ENCODE measurements around the gene TENM4. TPM values are rescaled to one million over a fixed set of nuclear protein-coding genes. Genes with fewer than 3 reads are reported as not detected.

TENM4 gene
- total RNA-seq, 4 donors from 2014 or later: 1.1 to 2.7 (median 2.0) TPM

DNA sequence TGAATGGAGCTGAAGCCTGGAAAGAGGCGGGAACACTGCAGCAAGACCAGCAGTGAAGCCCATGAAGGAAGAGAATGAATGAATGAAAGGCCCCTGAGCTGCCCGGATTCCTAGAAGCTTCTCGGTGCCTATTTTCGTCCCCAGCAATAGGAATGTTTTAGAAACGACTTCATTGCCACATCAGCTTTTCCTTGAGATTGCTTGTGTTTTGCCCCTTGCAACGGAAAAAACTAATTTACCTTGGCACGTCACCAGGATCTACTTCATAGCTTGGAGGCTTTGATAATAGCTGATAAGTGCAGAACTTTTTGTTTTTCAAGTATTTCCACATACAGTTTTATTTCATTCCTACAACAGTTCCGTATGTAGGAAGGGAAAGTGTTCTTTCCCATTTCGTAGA lies 617.2 kb downstream of the TENM4 start:
- Histone ChIP-seq H3K9me3 (no peaks in the 10 kb centered on the region), H3K27ac (no peak overlapping the region), H3K27me3 (no peaks in the 10 kb centered on the region), H3K4me1 (no peaks in the 10 kb centered on the region), H3K36me3 (no peaks in the 10 kb centered on the region), H3K4me3 (no peak overlapping the region)
- TF ChIP-seq POLR2A (IDR thresholded peaks at IDR 0.05): no peak
- TF ChIP-seq CTCF (IDR thresholded peaks at IDR 0.05): no peak
- no peak for DNase-seq

GRCh38 chr11:78822931-78823423 lies 617.9 kb downstream of the TENM4 start:
- Histone ChIP-seq H3K9me3 (no peaks in the 10 kb centered on the region), H3K4me1 (no peaks in the 10 kb centered on the region), H3K4me3 (no peak overlapping the region), H3K27ac (no peak overlapping the region), H3K27me3 (no peaks in the 10 kb centered on the region), H3K36me3 (no peaks in the 10 kb centered on the region)
- no peak for DNase-seq
- TF ChIP-seq CTCF (IDR thresholded peaks at IDR 0.05) (no peak), POLR2A (IDR thresholded peaks at IDR 0.05) (no peak)

GRCh38 chr11:78821371-78822306 lies 619.2 kb downstream of the TENM4 start:
- Histone ChIP-seq H3K4me3 (no peak overlapping the region), H3K4me1 (no peaks in the 10 kb centered on the region), H3K27ac (no peak overlapping the region), H3K36me3 (no peaks in the 10 kb centered on the region), H3K9me3 (no peaks in the 10 kb centered on the region), H3K27me3 (no peaks in the 10 kb centered on the region)
- TF ChIP-seq CTCF (IDR thresholded peaks at IDR 0.05) (no peak), POLR2A (IDR thresholded peaks at IDR 0.05) (no peak)
- DNase-seq: no peak

GRCh38 chr11:78820741-78821140 lies 620.1 kb downstream of the TENM4 start:
- TF ChIP-seq CTCF (IDR thresholded peaks at IDR 0.05): no peak
- no peak for TF ChIP-seq POLR2A (IDR thresholded peaks at IDR 0.05)
- no peaks in the 10 kb centered on the region for H3K9me3 ChIP-seq
- DNase-seq: no peak
- H3K4me1 ChIP-seq: no peaks in the 10 kb centered on the region
- no peak overlapping the region for H3K27ac ChIP-seq
- H3K27me3 ChIP-seq: no peaks in the 10 kb centered on the region
- H3K36me3 ChIP-seq: no peaks in the 10 kb centered on the region
- no peak overlapping the region for H3K4me3 ChIP-seq

GRCh38 chr11:78818201-78818600 lies 622.6 kb downstream of the TENM4 start:
- H3K4me1 ChIP-seq: no peaks in the 10 kb centered on the region

More at GRCh38 chr11:78818201-78818600, 622.6 kb downstream of the TENM4 start:
- no peaks in the 10 kb centered on the region for H3K9me3 ChIP-seq
- DNase-seq: no peak
- H3K4me3 ChIP-seq: no peak overlapping the region
- H3K27ac ChIP-seq: no peak overlapping the region
- TF ChIP-seq CTCF (IDR thresholded peaks at IDR 0.05) (no peak), POLR2A (IDR thresholded peaks at IDR 0.05) (no peak)
- H3K36me3 ChIP-seq: no peaks in the 10 kb centered on the region
- H3K27me3 ChIP-seq: no peaks in the 10 kb centered on the region

Data from Peyer's patch (tissue), 4 donors.